GM12878 (cell line): ENCODE data around the gene INO80C.

Experiments
- CEBPB ChIP-seq, 2 experiments: fragments of 150-350 bp in 1 of 2; IDR thresholded peaks; 2 replicates each; pipeline ENCODE4 v1.6.1; 2012 to 2014; ENCODE audit warnings: low read depth in 2 of 2, low read length in 2 of 2, borderline replicate concordance in 1 of 2, inconsistent platforms in 1 of 2
- CTCF ChIP-seq, 3 experiments: IDR thresholded peaks in 2 of 3; conservative IDR thresholded peaks in 1 of 3; 2 replicates each; pipeline ENCODE4 v1.5.1; 2011; ENCODE audit warnings: low read depth in 3 of 3, low read length in 3 of 3, mild to moderate bottlenecking in 3 of 3, control low read depth in 2 of 3, moderate library complexity in 2 of 3, inconsistent platforms in 1 of 3, mixed read lengths in 1 of 3; ENCODE audit not compliant: control insufficient read depth in 2 of 3, insufficient read depth in 1 of 3; ENCODE audit errors: extremely low read depth in 1 of 3
- EGR1 ChIP-seq, 2 experiments: IDR thresholded peaks; 1 replicate in 1 of 2; 2 replicates in 1 of 2; pipeline ENCODE4 v1.6.1; 2011 to 2012; ENCODE audit warnings: low read depth in 2 of 2, low read length in 2 of 2, borderline replicate concordance in 1 of 2, mild to moderate bottlenecking in 1 of 2, moderate library complexity in 1 of 2
- EP300 ChIP-seq, 2 experiments: fragments of 150-350 bp in 1 of 2; IDR thresholded peaks; 2 replicates each; pipeline ENCODE4 v1.6.1; 2011 to 2012; ENCODE audit warnings: low read depth in 2 of 2, low read length in 2 of 2, borderline replicate concordance in 1 of 2, improper control_type of control experiment in 1 of 2, inconsistent platforms in 1 of 2; ENCODE audit not compliant: control insufficient read depth in 1 of 2
- EZH2 ChIP-seq: IDR thresholded peaks from 2 replicates; pipeline ENCODE4 v1.6.1; 2012; ENCODE audit warnings: low read depth, mild to moderate bottlenecking, control low read depth, inconsistent platforms, low read length, borderline replicate concordance; ENCODE audit not compliant: control insufficient read depth
- FOXK2 ChIP-seq: fragments of 450-650 bp; IDR thresholded peaks from 2 replicates; pipeline ENCODE4 v1.6.1; 2017; ENCODE audit warnings: mild to moderate bottlenecking, moderate library complexity
- NR2C2 ChIP-seq: IDR thresholded peaks from 2 replicates; pipeline ENCODE4 v1.6.1; 2011; ENCODE audit warnings: borderline replicate concordance, low read depth; ENCODE audit not compliant: control insufficient read depth, insufficient read length
- RCOR1 ChIP-seq: conservative IDR thresholded peaks from 2 replicates; pipeline ENCODE4 v1.6.1; 2012; ENCODE audit warnings: low read depth, low read length, improper control_type of control experiment
- SUZ12 ChIP-seq: fragments of 200-600 bp; sonication (generic); IDR thresholded peaks from one replicate; pipeline ENCODE4 v1.6.1; 2018; ENCODE audit warnings: antibody characterized with exemption, mild to moderate bottlenecking; ENCODE audit not compliant: unreplicated experiment
- ZNF592 ChIP-seq: fragments of 450-650 bp; IDR thresholded peaks from 2 replicates; pipeline ENCODE4 v1.6.1; 2017; ENCODE audit warnings: mild to moderate bottlenecking, moderate library complexity

GRCh38 chr18:35426786-35427185 is 71.0 kb downstream of the INO80C start:
- TF ChIP-seq CTCF (IDR thresholded peaks at IDR 0.05 in 2 of 3, conservative IDR thresholded peaks at IDR 0.05 in 1 of 3; ENCODE audit: control insufficient read depth in 2 of 3, extremely low read depth in 1 of 3, insufficient read depth in 1 of 3, low read depth in 3 of 3, low read length in 3 of 3) (no peak), CEBPB (IDR thresholded peaks at IDR 0.05; ENCODE audit: borderline replicate concordance in 1 of 2, low read depth in 2 of 2, low read length in 2 of 2) (no peak), FOXK2 (no peak), RCOR1 (no peak), ZNF592 (no peak), EP300 (IDR thresholded peaks at IDR 0.05; ENCODE audit: borderline replicate concordance in 1 of 2, control insufficient read depth in 1 of 2, low read depth in 2 of 2, low read length in 2 of 2) (no peak), EGR1 (IDR thresholded peaks at IDR 0.05; ENCODE audit: borderline replicate concordance in 1 of 2, low read depth in 2 of 2, low read length in 2 of 2) (no peak), EZH2 (no peak), NR2C2 (no peak), SUZ12 (no peak)
